Measurements from ENCODE around the gene BMP2. TPM values are rescaled to one million over a fixed set of nuclear protein-coding genes. Genes with fewer than 3 reads are reported as not detected.
A peak's percentile ranks its signal among the peaks of the same experiment; 100 is the strongest.

The BMP2 gene
- total RNA-seq, 1 experiment from 2014 or later: not detected

DNA sequence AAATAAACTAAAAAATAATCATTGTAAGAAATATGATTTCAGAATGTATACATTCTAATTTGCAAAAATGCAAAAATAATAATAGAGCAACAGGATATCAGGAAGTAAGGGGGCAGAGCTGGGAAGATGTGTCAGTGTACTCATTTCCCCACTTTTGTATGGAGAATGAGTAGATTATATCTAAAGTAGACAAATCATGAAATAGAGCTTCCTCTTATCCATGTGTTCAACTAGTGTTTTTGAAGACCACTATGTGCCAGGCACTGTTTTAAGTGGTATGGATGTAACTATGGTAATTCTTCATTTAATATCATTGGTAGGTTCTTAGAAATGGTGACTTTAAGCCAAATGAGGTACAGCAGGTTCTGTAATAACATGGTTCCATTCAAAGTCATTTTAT, 17.0 kb upstream of the BMP2 start:
- no peak overlapping the region for H3K4me3 ChIP-seq
- no peak overlapping the region for H3K27ac ChIP-seq
- no peaks in the 10 kb centered on the region for H3K27me3 ChIP-seq

DNA sequence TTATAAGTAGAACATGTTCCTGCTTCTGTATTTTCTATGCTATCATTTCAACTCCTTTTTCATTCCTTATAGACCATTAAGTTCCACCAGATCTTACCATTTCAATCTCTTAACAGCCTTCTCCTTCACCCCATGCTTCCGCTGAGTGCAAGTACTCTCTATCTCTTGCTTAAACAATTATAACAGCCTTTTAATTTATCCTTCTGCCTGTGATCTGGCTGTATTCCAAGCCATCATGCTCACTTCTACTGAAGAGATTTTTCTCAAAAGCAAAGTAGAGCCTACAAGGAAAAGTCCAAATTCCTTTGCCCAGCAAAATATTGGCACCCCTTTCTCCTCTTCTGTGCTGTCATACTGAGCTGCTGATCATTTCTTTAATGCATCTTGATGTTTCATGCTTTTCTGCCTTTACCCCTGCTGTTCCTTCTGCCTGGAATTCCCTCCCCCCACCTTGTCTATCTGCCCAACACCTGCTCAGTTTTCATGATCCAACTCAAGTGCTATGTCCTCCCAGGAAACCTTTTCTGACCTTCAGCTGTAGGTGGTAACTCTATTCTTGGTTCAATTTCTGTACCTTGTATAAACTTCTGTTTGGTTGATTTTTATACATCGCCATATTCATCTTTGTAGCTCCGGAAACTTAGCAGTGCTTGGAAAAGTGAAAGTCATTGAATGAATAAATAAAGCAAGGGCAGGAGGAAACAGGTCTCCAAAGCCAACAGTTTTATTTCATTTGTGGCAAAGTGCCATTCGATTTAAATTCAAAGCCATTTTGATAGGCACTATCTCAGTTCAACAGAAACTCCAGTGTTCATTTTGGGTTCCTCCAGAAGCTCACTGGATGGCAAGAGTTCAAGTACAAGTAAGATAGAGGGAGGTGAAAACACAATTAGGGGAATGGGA, 10.5 kb upstream of the BMP2 start:
- H3K9me3 ChIP-seq (replicated peaks): no peaks in the 10 kb centered on the region
- no peak overlapping the region for H3K27ac ChIP-seq
- DNase-seq: no peak
- H3K36me3 ChIP-seq: no peaks in the 10 kb centered on the region
- H3K4me1 ChIP-seq: no peaks in the 10 kb centered on the region
- H3K4me3 ChIP-seq: no peak overlapping the region
- no peaks in the 10 kb centered on the region for H3K27me3 ChIP-seq

More for the DNA sequence above, 17.0 kb upstream of the BMP2 start:
- DNase-seq: no peak
- Histone ChIP-seq H3K4me1 (no peaks in the 10 kb centered on the region), H3K36me3 (no peaks in the 10 kb centered on the region), H3K9me3 (replicated peaks) (no peaks in the 10 kb centered on the region)

DNA sequence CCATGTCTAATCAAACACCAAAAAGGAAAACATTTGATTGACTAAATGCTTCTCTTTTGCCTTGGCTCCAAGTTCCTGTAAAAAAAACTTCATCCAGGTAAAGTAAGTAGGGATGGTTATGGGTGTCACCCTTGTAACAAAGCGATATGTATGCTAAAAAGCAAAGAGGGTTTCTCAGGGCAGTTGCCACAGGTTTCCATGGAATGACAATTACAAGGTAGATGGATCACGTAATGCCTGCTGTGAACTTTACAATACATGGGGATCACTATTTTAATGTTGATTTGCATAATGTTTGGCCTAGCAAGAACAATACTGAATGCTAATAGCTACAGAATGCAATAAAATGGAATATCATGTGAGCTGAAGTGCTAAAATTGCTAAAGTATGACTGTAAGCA, 2.9 kb upstream of the BMP2 start:
- H3K36me3 ChIP-seq: no peaks in the 10 kb centered on the region
- H3K27me3 ChIP-seq: no peaks in the 10 kb centered on the region

DNA sequence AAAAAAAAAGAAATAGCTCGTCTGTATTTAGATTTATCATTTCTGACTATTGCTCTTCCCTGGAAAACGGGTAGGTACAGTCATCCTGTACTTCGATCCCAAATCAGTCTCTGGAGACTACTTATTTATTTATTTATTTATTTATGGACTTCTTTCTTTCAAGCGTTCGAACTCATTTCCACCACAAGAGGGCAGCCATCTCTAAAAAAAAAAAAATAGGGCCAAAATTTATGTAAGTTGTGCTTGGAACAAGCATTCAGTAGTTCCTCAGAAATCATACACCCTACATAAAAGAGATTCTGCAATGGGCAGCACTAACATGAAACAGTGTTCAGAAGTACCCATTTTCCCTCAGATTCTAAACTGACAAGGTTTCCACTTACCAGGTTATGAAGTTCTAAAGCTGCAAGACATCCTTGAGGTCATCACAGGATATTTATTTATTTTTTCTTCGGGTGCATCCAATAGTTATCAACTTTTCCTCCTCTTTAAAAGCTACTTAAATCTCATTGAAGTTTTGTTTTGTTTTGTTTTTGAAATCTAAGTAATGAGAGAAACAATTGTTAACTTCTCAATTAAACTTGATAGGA, 1.9 kb upstream of the BMP2 start:
- H3K27me3 ChIP-seq: no peaks in the 10 kb centered on the region
- H3K4me1 ChIP-seq: no peaks in the 10 kb centered on the region
- no peak overlapping the region for H3K4me3 ChIP-seq
- no peaks in the 10 kb centered on the region for H3K9me3 ChIP-seq (replicated peaks)
- peak in 1 of 2 experiments; percentile 58 for DNase-seq
- H3K36me3 ChIP-seq: no peaks in the 10 kb centered on the region
- no peak overlapping the region for H3K27ac ChIP-seq

More for the DNA sequence above, 2.9 kb upstream of the BMP2 start:
- H3K9me3 ChIP-seq (replicated peaks): no peaks in the 10 kb centered on the region
- no peak overlapping the region for H3K27ac ChIP-seq
- no peak overlapping the region for H3K4me3 ChIP-seq
- H3K4me1 ChIP-seq: no peaks in the 10 kb centered on the region
- no peak for DNase-seq

DNA sequence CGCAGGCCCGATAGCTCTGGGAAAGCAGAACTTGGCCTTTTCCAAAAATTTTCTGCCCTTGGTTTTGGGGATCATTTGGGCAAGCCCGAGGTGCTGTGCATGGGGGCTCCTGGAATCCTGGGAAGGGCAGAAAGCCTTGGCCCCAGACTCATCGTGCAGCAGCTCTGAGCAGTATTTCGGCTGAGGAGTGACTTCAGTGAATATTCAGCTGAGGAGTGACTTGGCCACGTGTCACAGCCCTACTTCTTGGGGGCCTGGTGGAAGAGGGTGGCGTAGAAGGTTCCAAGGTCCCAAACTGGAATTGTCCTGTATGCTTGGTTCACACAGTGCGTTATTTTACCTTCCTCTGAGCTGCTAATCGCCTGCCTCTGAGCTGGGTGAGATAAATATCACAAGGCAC, 1.1 kb upstream of the BMP2 start:
- no peaks in the 10 kb centered on the region for H3K36me3 ChIP-seq
- DNase-seq: no peak
- H3K27ac ChIP-seq: no peak overlapping the region
- H3K4me1 ChIP-seq: no peaks in the 10 kb centered on the region
- H3K27me3 ChIP-seq: no peaks in the 10 kb centered on the region
- H3K9me3 ChIP-seq (replicated peaks): no peaks in the 10 kb centered on the region
- no peak overlapping the region for H3K4me3 ChIP-seq

DNA sequence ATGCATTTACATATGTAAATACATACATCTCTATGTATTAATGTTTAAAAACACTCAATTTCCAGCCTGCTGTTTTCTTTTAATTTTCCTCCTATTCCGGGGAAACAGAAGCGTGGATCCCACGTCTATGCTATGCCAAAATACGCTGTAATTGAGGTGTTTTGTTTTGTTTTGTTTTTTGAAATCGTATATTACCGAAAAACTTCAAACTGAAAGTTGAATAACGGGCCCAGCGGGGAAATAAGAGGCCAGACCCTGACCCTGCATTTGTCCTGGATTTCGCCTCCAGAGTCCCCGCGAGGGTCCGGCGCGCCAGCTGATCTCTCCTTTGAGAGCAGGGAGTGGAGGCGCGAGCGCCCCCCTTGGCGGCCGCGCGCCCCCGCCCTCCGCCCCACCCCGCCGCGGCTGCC, 355 bp upstream of the BMP2 start:
- no peaks in the 10 kb centered on the region for H3K27me3 ChIP-seq
- H3K27ac ChIP-seq: no peak overlapping the region
- peak overlapping the region; percentile 42 for H3K4me3 ChIP-seq
- H3K36me3 ChIP-seq: no peaks in the 10 kb centered on the region
- H3K9me3 ChIP-seq (replicated peaks): no peaks in the 10 kb centered on the region
- DNase-seq: no peak
- H3K4me1 ChIP-seq: no peaks in the 10 kb centered on the region

DNA sequence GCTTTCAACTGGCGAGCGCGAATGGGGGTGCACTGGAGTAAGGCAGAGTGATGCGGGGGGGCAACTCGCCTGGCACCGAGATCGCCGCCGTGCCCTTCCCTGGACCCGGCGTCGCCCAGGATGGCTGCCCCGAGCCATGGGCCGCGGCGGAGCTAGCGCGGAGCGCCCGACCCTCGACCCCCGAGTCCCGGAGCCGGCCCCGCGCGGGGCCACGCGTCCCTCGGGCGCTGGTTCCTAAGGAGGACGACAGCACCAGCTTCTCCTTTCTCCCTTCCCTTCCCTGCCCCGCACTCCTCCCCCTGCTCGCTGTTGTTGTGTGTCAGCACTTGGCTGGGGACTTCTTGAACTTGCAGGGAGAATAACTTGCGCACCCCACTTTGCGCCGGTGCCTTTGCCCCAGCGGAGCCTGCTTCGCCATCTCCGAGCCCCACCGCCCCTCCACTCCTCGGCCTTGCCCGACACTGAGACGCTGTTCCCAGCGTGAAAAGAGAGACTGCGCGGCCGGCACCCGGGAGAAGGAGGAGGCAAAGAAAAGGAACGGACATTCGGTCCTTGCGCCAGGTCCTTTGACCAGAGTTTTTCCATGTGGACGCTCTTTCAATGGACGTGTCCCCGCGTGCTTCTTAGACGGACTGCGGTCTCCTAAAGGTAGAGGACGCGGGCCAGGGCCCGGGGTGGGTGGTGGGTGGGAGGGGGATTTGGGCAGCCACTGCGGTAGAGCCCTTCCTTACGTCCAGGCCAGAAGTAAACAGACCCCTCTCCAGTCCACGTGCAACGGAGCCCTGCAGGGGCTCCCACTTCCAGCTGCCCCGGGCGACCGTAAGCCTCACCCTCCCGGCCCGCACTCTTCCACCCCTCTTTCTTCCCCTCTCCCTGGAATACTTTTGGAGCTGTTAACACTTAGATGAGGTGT, 998 bp downstream of the BMP2 start:
- Histone ChIP-seq H3K36me3 (no peaks in the 10 kb centered on the region), H3K27ac (no peak overlapping the region), H3K4me3 (no peak overlapping the region), H3K27me3 (no peaks in the 10 kb centered on the region), H3K9me3 (replicated peaks) (no peaks in the 10 kb centered on the region), H3K4me1 (no peaks in the 10 kb centered on the region)
- DNase-seq: no peak

DNA sequence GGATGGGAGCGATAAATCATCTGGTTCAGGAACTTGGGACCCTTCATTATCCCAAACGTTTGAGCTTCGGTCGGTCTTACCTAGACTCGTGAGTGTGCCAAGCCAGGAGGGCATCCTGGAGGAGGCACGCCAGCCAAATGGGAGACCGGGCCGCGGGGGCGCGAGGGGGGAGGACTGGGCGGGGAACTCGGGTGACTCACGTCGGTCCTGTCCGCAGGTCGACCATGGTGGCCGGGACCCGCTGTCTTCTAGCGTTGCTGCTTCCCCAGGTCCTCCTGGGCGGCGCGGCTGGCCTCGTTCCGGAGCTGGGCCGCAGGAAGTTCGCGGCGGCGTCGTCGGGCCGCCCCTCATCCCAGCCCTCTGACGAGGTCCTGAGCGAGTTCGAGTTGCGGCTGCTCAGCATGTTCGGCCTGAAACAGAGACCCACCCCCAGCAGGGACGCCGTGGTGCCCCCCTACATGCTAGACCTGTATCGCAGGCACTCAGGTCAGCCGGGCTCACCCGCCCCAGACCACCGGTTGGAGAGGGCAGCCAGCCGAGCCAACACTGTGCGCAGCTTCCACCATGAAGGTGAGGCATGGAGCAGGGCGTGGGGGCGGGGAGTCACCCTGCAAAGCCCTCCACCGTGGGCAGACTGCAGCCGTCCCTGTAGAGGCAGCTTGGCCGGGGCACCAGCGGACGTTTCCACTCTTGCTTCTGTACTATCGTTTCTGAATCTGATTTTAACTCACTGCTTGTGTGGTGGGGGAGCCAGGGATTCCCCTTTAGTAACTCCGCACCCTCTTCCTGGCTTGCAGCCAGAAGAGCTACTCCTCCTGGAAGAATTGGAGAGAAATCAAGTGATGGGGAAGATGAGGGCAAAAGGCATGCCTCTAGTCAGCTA, 2.7 kb downstream of the BMP2 start:
- Histone ChIP-seq H3K27ac (no peak overlapping the region), H3K36me3 (no peaks in the 10 kb centered on the region), H3K4me3 (no peak overlapping the region), H3K27me3 (no peaks in the 10 kb centered on the region), H3K4me1 (no peaks in the 10 kb centered on the region), H3K9me3 (replicated peaks) (no peaks in the 10 kb centered on the region)
- no peak for DNase-seq

DNA sequence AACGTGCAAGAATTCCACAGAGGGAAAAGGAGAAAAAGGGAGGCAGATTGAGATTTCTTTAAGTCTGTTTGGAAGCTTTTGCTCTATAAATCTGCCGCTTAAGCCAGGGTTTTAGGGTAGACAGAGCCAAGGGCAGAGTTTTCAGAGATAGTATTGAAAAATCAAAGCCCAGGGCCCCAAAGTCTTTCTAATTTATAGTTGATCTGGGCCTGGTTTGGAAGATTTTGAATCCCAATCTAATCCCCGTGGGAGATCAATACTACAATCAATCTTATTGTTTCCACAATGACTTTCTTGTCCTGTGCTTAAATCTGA, 3.3 kb downstream of the BMP2 start:
- Histone ChIP-seq H3K27ac (no peak overlapping the region), H3K4me1 (no peaks in the 10 kb centered on the region), H3K4me3 (no peak overlapping the region), H3K27me3 (no peaks in the 10 kb centered on the region), H3K9me3 (replicated peaks) (no peaks in the 10 kb centered on the region), H3K36me3 (no peaks in the 10 kb centered on the region)
- DNase-seq: no peak

DNA sequence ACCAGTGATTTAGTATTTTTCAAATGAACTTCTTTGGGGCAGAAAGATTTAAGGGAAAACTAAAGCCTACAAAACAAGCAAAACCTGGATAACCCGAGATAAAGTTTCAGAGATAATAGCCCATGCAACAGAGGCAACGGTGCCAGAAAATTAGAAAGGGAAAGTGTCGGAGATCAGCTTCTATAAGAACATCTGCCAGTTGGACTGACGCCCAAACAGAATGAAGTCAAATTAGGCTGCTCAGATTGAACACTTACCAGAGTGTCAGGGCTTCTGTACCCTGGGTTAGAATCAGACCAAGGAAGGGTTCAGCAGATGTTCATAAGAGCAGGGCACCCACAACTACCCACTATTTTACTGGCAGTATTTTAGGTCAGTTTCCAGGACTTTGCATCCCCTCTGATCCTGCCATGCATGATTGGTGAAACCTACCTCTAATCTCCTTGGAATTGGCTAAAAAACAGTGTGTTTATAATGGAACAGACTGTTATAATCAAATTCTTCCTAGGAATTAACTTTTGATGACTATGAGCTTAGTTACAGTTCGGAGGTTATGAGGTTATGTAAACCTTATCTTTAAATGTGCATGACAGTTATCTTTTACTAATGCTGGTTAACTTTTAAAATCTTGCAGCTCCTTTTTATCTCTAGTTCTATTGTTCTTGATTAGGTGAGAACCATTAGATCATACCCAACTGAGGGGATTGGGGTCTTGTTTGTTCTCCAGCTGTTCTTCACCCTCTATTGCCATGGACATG, 13.1 kb downstream of the BMP2 start:
- Histone ChIP-seq H3K4me1 (no peaks in the 10 kb centered on the region), H3K27ac (no peak overlapping the region), H3K4me3 (no peak overlapping the region), H3K9me3 (replicated peaks) (no peaks in the 10 kb centered on the region), H3K27me3 (no peaks in the 10 kb centered on the region), H3K36me3 (no peaks in the 10 kb centered on the region)
- no peak for DNase-seq

DNA sequence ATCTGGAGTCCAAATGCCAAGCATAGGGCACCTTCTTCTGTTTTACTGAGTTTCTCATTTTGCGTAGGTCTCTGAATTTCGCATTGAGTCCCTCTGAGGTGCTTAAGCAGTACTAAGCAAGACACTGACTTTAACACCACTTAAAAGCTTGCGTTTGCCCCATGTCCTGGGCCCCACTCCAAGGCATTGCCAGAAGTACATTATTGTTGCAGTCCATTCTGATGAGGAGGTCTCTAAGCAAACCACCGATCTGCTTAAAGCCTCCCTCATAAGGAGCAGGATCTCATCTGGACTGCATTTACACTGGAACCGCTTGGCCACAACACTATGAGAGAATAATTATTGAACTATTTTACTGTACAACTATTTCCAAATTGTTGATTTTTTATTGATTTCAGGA, 16.3 kb downstream of the BMP2 start:
- Histone ChIP-seq H3K4me3 (no peak overlapping the region), H3K27ac (no peak overlapping the region), H3K9me3 (replicated peaks) (no peaks in the 10 kb centered on the region), H3K36me3 (no peaks in the 10 kb centered on the region), H3K4me1 (no peaks in the 10 kb centered on the region), H3K27me3 (no peaks in the 10 kb centered on the region)
- DNase-seq: no peak

DNA sequence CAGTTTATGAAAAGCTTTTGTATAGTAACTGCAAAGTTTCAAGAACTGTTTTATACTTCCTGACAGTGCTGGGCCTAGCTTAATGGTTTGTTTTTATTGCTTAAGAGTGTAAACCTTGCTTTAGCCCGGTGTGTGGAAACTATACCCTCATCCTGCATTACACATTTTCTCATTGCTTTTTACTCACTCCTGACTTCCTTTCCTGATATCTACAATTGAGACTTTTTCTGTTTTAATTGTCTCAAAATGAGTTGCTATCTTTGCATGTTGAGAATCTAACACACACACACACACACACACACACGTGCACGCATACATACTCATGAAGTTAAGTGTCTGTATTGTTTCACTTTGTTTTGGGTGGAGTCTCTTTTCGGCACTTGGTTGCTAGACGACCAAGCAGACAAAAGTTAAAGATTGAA, 16.7 kb downstream of the BMP2 start:
- H3K27ac ChIP-seq: no peak overlapping the region
- no peaks in the 10 kb centered on the region for H3K4me1 ChIP-seq
- no peak for DNase-seq
- no peaks in the 10 kb centered on the region for H3K27me3 ChIP-seq
- no peaks in the 10 kb centered on the region for H3K36me3 ChIP-seq
- no peaks in the 10 kb centered on the region for H3K9me3 ChIP-seq (replicated peaks)
- H3K4me3 ChIP-seq: no peak overlapping the region

DNA sequence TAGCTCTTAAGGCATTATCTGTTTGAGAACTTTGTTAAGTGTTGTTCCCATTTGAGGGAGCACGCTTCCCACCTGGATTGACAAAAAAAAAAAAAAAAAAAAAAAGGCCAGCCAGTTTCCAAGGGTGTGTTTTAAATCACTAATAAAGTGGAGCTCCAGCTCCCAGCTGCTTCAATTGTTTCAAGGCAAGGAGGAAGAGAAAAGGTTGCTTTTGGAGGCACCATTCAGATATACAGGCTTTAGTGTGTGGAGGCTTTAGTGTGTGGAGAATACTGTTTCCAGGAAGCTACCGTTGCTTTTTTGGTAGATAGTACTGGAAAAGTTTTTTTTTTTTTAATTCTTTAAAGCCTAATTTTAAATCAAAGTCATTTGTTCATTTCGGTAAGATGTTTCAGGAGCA, 17.3 kb downstream of the BMP2 start:
- Histone ChIP-seq H3K27me3 (no peaks in the 10 kb centered on the region), H3K27ac (no peak overlapping the region), H3K4me3 (no peak overlapping the region), H3K36me3 (no peaks in the 10 kb centered on the region), H3K9me3 (replicated peaks) (no peaks in the 10 kb centered on the region), H3K4me1 (no peaks in the 10 kb centered on the region)
- no peak for DNase-seq

DNA sequence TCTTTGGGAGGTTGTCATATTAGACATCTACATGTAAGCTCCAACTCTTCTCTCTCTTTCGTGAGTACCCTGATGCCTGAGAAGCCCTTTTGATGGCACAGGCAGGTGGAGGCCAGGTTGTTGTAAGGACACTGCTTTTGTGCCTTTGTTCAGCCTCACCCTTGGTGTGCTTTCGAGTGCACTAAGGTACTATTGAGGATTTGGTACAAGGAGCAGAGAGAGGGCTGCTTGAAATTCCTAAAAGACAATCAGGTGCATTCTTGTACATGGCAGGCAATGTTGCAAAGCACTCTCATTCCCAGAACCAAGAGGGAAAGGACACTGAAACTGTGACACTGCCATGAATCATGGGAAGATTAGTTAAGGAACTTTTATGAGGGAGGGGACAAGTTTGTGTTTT, 19.1 kb downstream of the BMP2 start:
- H3K27me3 ChIP-seq: no peaks in the 10 kb centered on the region

More for the DNA sequence above, 19.1 kb downstream of the BMP2 start:
- H3K27ac ChIP-seq: no peak overlapping the region
- DNase-seq: no peak
- H3K4me3 ChIP-seq: no peak overlapping the region
- no peaks in the 10 kb centered on the region for H3K9me3 ChIP-seq (replicated peaks)
- no peaks in the 10 kb centered on the region for H3K4me1 ChIP-seq
- no peaks in the 10 kb centered on the region for H3K36me3 ChIP-seq
